Ascending aorta (tissue), 2 donors: Measurements from ENCODE around the gene MS4A15. TPM values are rescaled to one million over a fixed set of nuclear protein-coding genes. Genes with fewer than 3 reads are reported as not detected.

Experiments
- DNase-seq, 2 donors: peaks; one replicate each; pipeline ENCODE4 v3.0.0-alpha.2; 2019; ENCODE audit warnings: low spot score in 2 of 2
- H3K27ac ChIP-seq, 2 donors: fragments of 200-600 bp; sonication (generic); one replicate each; pipeline ENCODE4 v1.5.1; 2016 to 2017; ENCODE audit warnings: mild to moderate bottlenecking in 1 of 2
- H3K27me3 ChIP-seq: fragments of 200-600 bp; sonication (generic); one replicate; pipeline ENCODE4 v1.5.1; 2017
- H3K36me3 ChIP-seq, 2 donors: fragments of 200-600 bp; sonication (generic); one replicate each; pipeline ENCODE4 v1.5.1; 2016
- H3K4me1 ChIP-seq, 2 donors: fragments of 200-600 bp; sonication (generic); one replicate each; pipeline ENCODE4 v1.5.1; 2016 to 2017; ENCODE audit warnings: mild to moderate bottlenecking in 1 of 2
- H3K4me3 ChIP-seq, 2 donors: fragments of 200-600 bp; sonication (generic); one replicate each; pipeline ENCODE4 v1.5.1; 2016 to 2017; ENCODE audit warnings: mild to moderate bottlenecking in 1 of 2
- H3K9me3 ChIP-seq, 2 donors: fragments of 200-600 bp; sonication (generic); one replicate each; pipeline ENCODE4 v1.5.1; 2016
- intact Hi-C: fragments of 100-400 bp; cut with DNase I; formaldehyde crosslinking; loops from one replicate; pipeline ENCODE4 v1.15.1; 2023
- total RNA-seq: library from RNA; depleted of rRNA; stranded (reverse); fragments of >200 nt; gene quantifications from one replicate; pipeline ENCODE4 v1.1.0, GENCODE V29; 2016
- TF ChIP-seq, protein P1 (sequence below), 3 experiments: fragments of 200-600 bp in 2 of 3; fragments of 450-650 bp in 1 of 3; sonication (generic) in 2 of 3; IDR thresholded peaks; one replicate each; pipeline ENCODE4 v1.5.1; 2016 to 2019; ENCODE audit warnings: antibody characterized with exemption in 3 of 3, mild to moderate bottlenecking in 1 of 3, moderate library complexity in 1 of 3

The MS4A15 gene
- total RNA-seq, 1 donor from 2014 or later, result not detected

- intact Hi-C loops, result no loop called here
- TF ChIP-seq, protein P1, sequence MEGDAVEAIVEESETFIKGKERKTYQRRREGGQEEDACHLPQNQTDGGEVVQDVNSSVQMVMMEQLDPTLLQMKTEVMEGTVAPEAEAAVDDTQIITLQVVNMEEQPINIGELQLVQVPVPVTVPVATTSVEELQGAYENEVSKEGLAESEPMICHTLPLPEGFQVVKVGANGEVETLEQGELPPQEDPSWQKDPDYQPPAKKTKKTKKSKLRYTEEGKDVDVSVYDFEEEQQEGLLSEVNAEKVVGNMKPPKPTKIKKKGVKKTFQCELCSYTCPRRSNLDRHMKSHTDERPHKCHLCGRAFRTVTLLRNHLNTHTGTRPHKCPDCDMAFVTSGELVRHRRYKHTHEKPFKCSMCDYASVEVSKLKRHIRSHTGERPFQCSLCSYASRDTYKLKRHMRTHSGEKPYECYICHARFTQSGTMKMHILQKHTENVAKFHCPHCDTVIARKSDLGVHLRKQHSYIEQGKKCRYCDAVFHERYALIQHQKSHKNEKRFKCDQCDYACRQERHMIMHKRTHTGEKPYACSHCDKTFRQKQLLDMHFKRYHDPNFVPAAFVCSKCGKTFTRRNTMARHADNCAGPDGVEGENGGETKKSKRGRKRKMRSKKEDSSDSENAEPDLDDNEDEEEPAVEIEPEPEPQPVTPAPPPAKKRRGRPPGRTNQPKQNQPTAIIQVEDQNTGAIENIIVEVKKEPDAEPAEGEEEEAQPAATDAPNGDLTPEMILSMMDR (IDR thresholded peaks at IDR 0.05), result no peak
- no peak overlapping the region for H3K4me3 ChIP-seq
- H3K27me3 ChIP-seq, result no peaks in the 10 kb centered on the region
- H3K9me3 ChIP-seq, result no peaks in the 10 kb centered on the region
- H3K4me1 ChIP-seq, result peaks cover 0 to 2% of the 10 kb centered on the region in 2 donors
- DNase-seq, result no peak
- no peaks in the 10 kb centered on the region for H3K36me3 ChIP-seq
- no peak overlapping the region for H3K27ac ChIP-seq
Measured at GRCh38 chr11:60780065-60780464, 23.4 kb downstream of the MS4A15 start.

GRCh38 chr11:60780774-60781173 is 24.1 kb downstream of the MS4A15 start:
- Histone ChIP-seq H3K9me3 (no peaks in the 10 kb centered on the region), H3K36me3 (no peaks in the 10 kb centered on the region), H3K27me3 (no peaks in the 10 kb centered on the region), H3K27ac (no peak overlapping the region), H3K4me1 (no peaks in the 10 kb centered on the region), H3K4me3 (no peak overlapping the region)
- DNase-seq, result no peak
- TF ChIP-seq, protein P1 (IDR thresholded peaks at IDR 0.05), result no peak
- intact Hi-C loops, result no loop called here

GRCh38 chr11:60781286-60781980 is 24.8 kb downstream of the MS4A15 start:
- Histone ChIP-seq H3K36me3 (no peaks in the 10 kb centered on the region), H3K27me3 (no peaks in the 10 kb centered on the region), H3K9me3 (no peaks in the 10 kb centered on the region), H3K4me1 (no peaks in the 10 kb centered on the region), H3K27ac (no peak overlapping the region), H3K4me3 (no peak overlapping the region)
- no peak for DNase-seq
- intact Hi-C loops, result no loop called here
- TF ChIP-seq, protein P1 (IDR thresholded peaks at IDR 0.05), result no peak

DNA sequence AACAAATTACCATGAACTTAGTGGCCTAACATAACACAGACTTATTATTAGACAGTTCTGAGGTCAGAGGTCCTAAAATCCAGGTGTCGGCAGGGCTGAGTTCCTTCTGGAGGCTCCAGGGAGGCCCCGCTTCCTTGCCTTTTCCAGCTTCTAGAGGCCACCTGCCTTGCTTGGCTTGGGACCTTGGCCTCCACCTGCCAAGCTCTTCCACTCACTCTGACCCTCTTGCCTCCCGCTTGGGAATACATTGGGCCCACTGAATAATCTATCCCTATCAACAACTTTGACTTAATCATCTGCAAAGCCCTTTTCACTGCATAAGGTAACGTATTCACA is 25.3 kb downstream of the MS4A15 start:
- Histone ChIP-seq H3K27me3 (no peaks in the 10 kb centered on the region), H3K4me3 (no peak overlapping the region), H3K4me1 (no peaks in the 10 kb centered on the region), H3K36me3 (no peaks in the 10 kb centered on the region), H3K9me3 (no peaks in the 10 kb centered on the region), H3K27ac (no peak overlapping the region)
- TF ChIP-seq, protein P1 (IDR thresholded peaks at IDR 0.05), result no peak
- intact Hi-C loops, result no loop called here
- no peak for DNase-seq

- Histone ChIP-seq H3K27ac (no peak overlapping the region), H3K27me3 (no peaks in the 10 kb centered on the region), H3K36me3 (no peaks in the 10 kb centered on the region), H3K4me3 (no peak overlapping the region), H3K4me1 (no peaks in the 10 kb centered on the region), H3K9me3 (no peaks in the 10 kb centered on the region)
- TF ChIP-seq, protein P1 (IDR thresholded peaks at IDR 0.05), result no peak
- DNase-seq, result no peak
- intact Hi-C loops, result no loop called here
Measured at GRCh38 chr11:60782393-60783140, 25.9 kb downstream of the MS4A15 start.
